Measurements from ENCODE around the gene MCRIP2. TPM values are rescaled to one million over a fixed set of nuclear protein-coding genes. Genes with fewer than 3 reads are reported as not detected.

Gene MCRIP2
- total and polyA plus RNA-seq, 9 of the 15 experiments (the other 6 are each of a cell fraction or from before 2014, with no cell fraction given) = 0.80 to 120 (median 35.2) TPM

- no peak for TF ChIP-seq GTF2E2 (tag; IDR thresholded peaks at IDR 0.05)
- no peak for TF ChIP-seq ZNF398 (CRISPR knock-in tag; IDR thresholded peaks at IDR 0.05)
- no peak; the same call in 1 of the 2 replicates for TF ChIP-seq HCFC1 (IDR thresholded peaks at IDR 0.05; ENCODE audit: low read depth, low read length)
- TF ChIP-seq RBM17 (IDR thresholded peaks at IDR 0.05; ENCODE audit: borderline replicate concordance, low read depth, low read length) = no peak
- peak; percentile 71 for TF ChIP-seq POLR2G (IDR thresholded peaks at IDR 0.05; ENCODE audit: low read depth, low read length)
- peak; percentile 87; the same call in 1 of the 2 replicates for TF ChIP-seq TFAP4 (CRISPR knock-in tag; IDR thresholded peaks at IDR 0.05; ENCODE audit: borderline replicate concordance)
- TF ChIP-seq ATF3 (IDR thresholded peaks at IDR 0.05) = no peak
- no peak for TF ChIP-seq ATF3 (CRISPR knock-in tag; conservative IDR thresholded peaks at IDR 0.05)
- no peak for TF ChIP-seq CAMTA2 (CRISPR knock-in tag; conservative IDR thresholded peaks at IDR 0.05)
- TF ChIP-seq ESRRB (CRISPR knock-in tag; IDR thresholded peaks at IDR 0.05; ENCODE audit: borderline replicate concordance) = no peak
- no peak for TF ChIP-seq ETV1 (tag; conservative IDR thresholded peaks at IDR 0.05; ENCODE audit: low read depth)
- TF ChIP-seq EZH2 (IDR thresholded peaks at IDR 0.05; ENCODE audit: borderline replicate concordance, low read depth, low read length) = no peak
- TF ChIP-seq JUN (IDR thresholded peaks at IDR 0.05; ENCODE audit: borderline replicate concordance, low read depth, low read length) = no peak
- peak; percentile 92 for TF ChIP-seq JUN (CRISPR knock-in tag; IDR thresholded peaks at IDR 0.05; ENCODE audit: borderline replicate concordance)
- no peak for TF ChIP-seq ZKSCAN8 (CRISPR knock-in tag; IDR thresholded peaks at IDR 0.05)
- no peak for TF ChIP-seq RERE (CRISPR knock-in tag; IDR thresholded peaks at IDR 0.05; ENCODE audit: borderline replicate concordance)
- no peak for TF ChIP-seq ILF3 (IDR thresholded peaks at IDR 0.05; ENCODE audit: borderline replicate concordance)
- TF ChIP-seq SIN3B (IDR thresholded peaks at IDR 0.05; ENCODE audit: low read depth) = peak; percentile 30; the same call in 1 of the 2 replicates
These were observed 53.9 kb downstream of the MCRIP2 start (continued) for GRCh38 chr16:695355-696089.
